KMS-11 (cell line): ENCODE data around the gene GRIPAP1.

Experiments
- H2AFZ ChIP-seq: fragments of 200-600 bp; sonication (generic); 2 replicates; pipeline ENCODE4 v1.6.1; 2016; ENCODE audit warnings: antibody characterized with exemption, mixed run types, low read depth
- H3K27ac ChIP-seq: fragments of 200-600 bp; sonication (generic); 2 replicates; pipeline ENCODE4 v1.6.1; 2016; ENCODE audit warnings: mild to moderate bottlenecking, mixed run types
- H3K27me3 ChIP-seq: fragments of 200-600 bp; sonication (generic); 2 replicates; pipeline ENCODE4 v1.6.1; 2017; ENCODE audit warnings: mild to moderate bottlenecking, low read depth, mixed run types, moderate library complexity; ENCODE audit not compliant: insufficient read depth
- H3K36me3 ChIP-seq: fragments of 200-600 bp; sonication (generic); 2 replicates; pipeline ENCODE4 v1.6.1; 2017; ENCODE audit warnings: mild to moderate bottlenecking, mixed run types; ENCODE audit not compliant: insufficient read depth
- H3K4me1 ChIP-seq: fragments of 200-600 bp; sonication (generic); 2 replicates; pipeline ENCODE4 v1.6.1; 2016; ENCODE audit warnings: mild to moderate bottlenecking, low read depth, mixed run types; ENCODE audit not compliant: poor library complexity, severe bottlenecking
- H3K4me2 ChIP-seq: fragments of 200-600 bp; sonication (generic); 2 replicates; pipeline ENCODE4 v1.7.0; 2016; ENCODE audit warnings: mild to moderate bottlenecking, mixed run types
- H3K4me3 ChIP-seq: fragments of 200-600 bp; sonication (generic); IDR thresholded peaks from 2 replicates; pipeline ENCODE4 v1.6.1; 2017; ENCODE audit warnings: low read depth, low read length, mixed read lengths; ENCODE audit not compliant: insufficient read depth
- H3K79me2 ChIP-seq: fragments of 200-600 bp; sonication (generic); 2 replicates; pipeline ENCODE4 v1.6.1; 2016; ENCODE audit warnings: low read depth, mixed run types; ENCODE audit not compliant: insufficient read depth
- H3K9ac ChIP-seq: fragments of 200-600 bp; sonication (generic); 2 replicates; pipeline ENCODE4 v1.6.1; 2016; ENCODE audit warnings: mild to moderate bottlenecking, mixed run types
- H4K20me1 ChIP-seq: fragments of 200-600 bp; sonication (generic); 2 replicates; pipeline ENCODE4 v1.6.1; 2016; ENCODE audit warnings: mild to moderate bottlenecking, mixed run types; ENCODE audit not compliant: insufficient read depth
- CTCF ChIP-seq: fragments of 200-600 bp; sonication (generic); conservative IDR thresholded peaks from 2 replicates; pipeline ENCODE4 v1.6.1; 2017; ENCODE audit warnings: low read depth, mild to moderate bottlenecking, antibody characterized with exemption, low read length, moderate library complexity, mixed read lengths

GRIPAP1 gene

GRCh38 chrX:48924270-48924669, 77.8 kb downstream of the GRIPAP1 start:
- H3K79me2 ChIP-seq: peaks cover 13% of the 10 kb centered on the region; the same call in 1 of the 2 replicates
- H3K27ac ChIP-seq: peak overlapping the region; percentile 93
- no peak for TF ChIP-seq CTCF
- no peaks in the 10 kb centered on the region for H3K27me3 ChIP-seq
- H3K4me3 ChIP-seq: no peak overlapping the region
- 0 out of 2 replicates have a peak overlapping the region, but pooled peaks have one; percentile 12 for H3K9ac ChIP-seq
- peaks cover 92% of the 10 kb centered on the region for H3K4me1 ChIP-seq
- H3K4me2 ChIP-seq: peak overlapping the region; percentile 68
- no peaks in the 10 kb centered on the region for H3K36me3 ChIP-seq
- no peaks in the 10 kb centered on the region for H4K20me1 ChIP-seq
- no peak overlapping the region for H2AFZ ChIP-seq

DNA sequence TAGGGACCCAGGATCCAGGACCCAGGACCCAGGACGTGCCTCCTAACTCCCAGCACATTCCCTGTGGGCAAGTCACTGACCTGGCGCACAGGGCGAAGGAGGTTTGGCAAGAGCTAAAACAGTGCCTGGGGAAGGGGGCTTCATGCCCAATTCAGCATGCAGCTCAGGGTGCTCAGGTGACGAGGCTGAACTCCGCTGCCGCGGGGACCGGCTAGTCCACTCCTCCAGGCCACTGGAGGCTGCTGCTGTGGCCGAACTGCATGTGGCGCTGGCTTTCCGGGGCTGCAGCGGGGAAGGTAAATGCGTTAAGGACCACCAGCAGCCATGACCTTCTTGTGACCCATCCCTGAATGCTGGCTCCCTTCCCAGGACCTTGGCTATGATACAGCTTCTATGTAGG, 78.3 kb downstream of the GRIPAP1 start:
- H3K9ac ChIP-seq: no peak overlapping the region
- peak overlapping the region; percentile 93; the same call in 1 of the 2 replicates for H3K27ac ChIP-seq
- H2AFZ ChIP-seq: no peak overlapping the region
- no peaks in the 10 kb centered on the region for H3K36me3 ChIP-seq
- H3K4me1 ChIP-seq: peaks cover 91% of the 10 kb centered on the region
- H4K20me1 ChIP-seq: no peaks in the 10 kb centered on the region
- H3K4me3 ChIP-seq: no peak overlapping the region
- H3K4me2 ChIP-seq: peak overlapping the region; percentile 68; the same call in 1 of the 2 replicates
- H3K27me3 ChIP-seq: no peaks in the 10 kb centered on the region
- H3K79me2 ChIP-seq: peaks cover 14% of the 10 kb centered on the region; the same call in 1 of the 2 replicates
- no peak for TF ChIP-seq CTCF
